Smooth muscle cell (in vitro differentiated cells): ENCODE measurements around the gene XPO6. TPM values are rescaled to one million over a fixed set of nuclear protein-coding genes. Genes with fewer than 3 reads are reported as not detected.

Experiments
- DNase-seq: peaks from one replicate; lab custom pipeline; 2025; ENCODE audit not compliant: unreplicated experiment; lab: John Stamatoyannopoulos, UW
- H2AFZ ChIP-seq: fragments of 200-600 bp; sonication (generic); 2 replicates; pipeline ENCODE4 v1.6.0; 2016; ENCODE audit warnings: antibody characterized with exemption, low read depth, mild to moderate bottlenecking
- H3F3A ChIP-seq: fragments of 200-600 bp; sonication (generic); 2 replicates; pipeline ENCODE4 v1.6.0; 2017; ENCODE audit warnings: antibody characterized with exemption, low read depth
- H3K27ac ChIP-seq: fragments of 200-600 bp; sonication (generic); 2 replicates; pipeline ENCODE4 v1.5.1; 2016; ENCODE audit warnings: low read depth, mild to moderate bottlenecking
- H3K27me3 ChIP-seq: fragments of 200-600 bp; sonication (generic); 2 replicates; pipeline ENCODE4 v1.6.1; 2016; ENCODE audit warnings: low read depth, mild to moderate bottlenecking
- H3K36me3 ChIP-seq: fragments of 200-600 bp; sonication (generic); 2 replicates; pipeline ENCODE4 v1.5.1; 2016; ENCODE audit warnings: low read depth
- H3K4me1 ChIP-seq: fragments of 200-600 bp; sonication (generic); 2 replicates; pipeline ENCODE4 v1.5.1; 2016; ENCODE audit warnings: low read depth
- H3K4me2 ChIP-seq: fragments of 200-600 bp; sonication (generic); 2 replicates; pipeline ENCODE4 v1.6.0; 2016; ENCODE audit warnings: mild to moderate bottlenecking
- H3K4me3 ChIP-seq: fragments of 200-600 bp; sonication (generic); 2 replicates; pipeline ENCODE4 v1.5.1; 2016; ENCODE audit warnings: mild to moderate bottlenecking
- H3K79me2 ChIP-seq: fragments of 200-600 bp; sonication (generic); 2 replicates; pipeline ENCODE4 v1.6.0; 2016; ENCODE audit warnings: low read depth, mild to moderate bottlenecking
- H3K9ac ChIP-seq: fragments of 200-600 bp; sonication (generic); 2 replicates; pipeline ENCODE4 v1.6.0; 2016; ENCODE audit warnings: low read depth
- H3K9me3 ChIP-seq: fragments of 200-600 bp; sonication (generic); replicated peaks from 2 replicates; pipeline ENCODE4 v1.5.1; 2016; ENCODE audit warnings: low read depth
- H4K20me1 ChIP-seq: fragments of 200-600 bp; sonication (generic); 2 replicates; pipeline ENCODE4 v1.6.0; 2016; ENCODE audit warnings: low read depth
- WGBS: methylation state at CpG from one replicate; pipeline ENCODE4 v1.1.7; 2016; ENCODE audit warnings: low lambda C conversion rate; 5-methylcytosine and 5-hydroxymethylcytosine counted together
- polyA plus RNA-seq: library from polyadenylated mRNA; unstranded; fragments of >200 nt; fragmentation: Nextera tagmentation; extraction: Ambion mirVana; gene quantifications from 2 replicates; pipeline ENCODE4 v1.2.1, GENCODE V29; 2016
- total RNA-seq: library from RNA; depleted of rRNA; stranded (reverse); fragments of >200 nt; gene quantifications from 2 replicates; pipeline ENCODE4 v1.2.3, GENCODE V29; 2014
- TF ChIP-seq, protein P1 (sequence below): fragments of 200-600 bp; sonication (generic); IDR thresholded peaks from 2 replicates; pipeline ENCODE4 v1.5.1; 2017; ENCODE audit warnings: borderline replicate concordance, mild to moderate bottlenecking, antibody characterized with exemption; ENCODE audit not compliant: insufficient read depth, poor library complexity, severe bottlenecking

The XPO6 gene
- total and polyA plus RNA-seq, 2 experiments from 2014 or later = 42.1 to 82.1 TPM

DNA sequence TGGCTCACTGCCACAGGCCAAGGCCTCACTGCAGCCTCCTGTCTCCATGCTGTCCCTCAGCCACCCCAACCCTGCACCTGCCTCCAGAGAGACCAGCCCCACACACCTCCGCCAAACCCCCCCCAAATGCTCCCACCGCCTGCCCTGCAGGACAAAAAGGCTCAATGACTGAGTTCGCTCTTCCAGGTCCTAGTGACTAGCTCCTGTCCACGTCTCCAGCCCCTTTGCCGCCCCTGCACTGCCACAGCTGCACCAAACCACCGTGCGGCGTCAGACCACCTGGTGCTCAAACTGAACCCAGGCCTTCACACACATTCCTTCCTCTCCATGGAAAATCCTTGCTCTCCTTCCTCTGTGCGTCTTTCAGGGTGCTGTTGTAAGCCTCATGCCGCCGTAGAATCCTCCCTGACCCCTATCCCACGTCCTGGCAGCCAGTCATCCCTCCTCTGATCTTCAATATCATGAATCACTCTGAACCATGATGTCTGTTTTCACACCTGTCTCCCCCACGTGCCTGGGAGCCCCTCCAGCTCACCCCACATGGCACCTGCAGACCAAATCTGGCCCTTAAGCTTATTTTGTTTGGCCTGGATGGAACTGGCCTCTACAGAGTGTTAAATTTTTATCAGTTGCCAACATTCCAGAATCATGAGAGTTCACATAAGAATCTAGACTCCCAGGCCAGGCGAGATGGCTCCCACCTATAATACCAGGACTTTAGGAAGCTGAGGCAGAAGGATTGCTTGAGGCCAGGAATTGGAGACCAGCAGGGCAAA lies 144.0 kb downstream of the XPO6 start:
- no peak for DNase-seq
- H2AFZ ChIP-seq = no peak overlapping the region
- H3K27me3 ChIP-seq = peaks cover 41% of the 10 kb centered on the region
- TF ChIP-seq, protein P1, sequence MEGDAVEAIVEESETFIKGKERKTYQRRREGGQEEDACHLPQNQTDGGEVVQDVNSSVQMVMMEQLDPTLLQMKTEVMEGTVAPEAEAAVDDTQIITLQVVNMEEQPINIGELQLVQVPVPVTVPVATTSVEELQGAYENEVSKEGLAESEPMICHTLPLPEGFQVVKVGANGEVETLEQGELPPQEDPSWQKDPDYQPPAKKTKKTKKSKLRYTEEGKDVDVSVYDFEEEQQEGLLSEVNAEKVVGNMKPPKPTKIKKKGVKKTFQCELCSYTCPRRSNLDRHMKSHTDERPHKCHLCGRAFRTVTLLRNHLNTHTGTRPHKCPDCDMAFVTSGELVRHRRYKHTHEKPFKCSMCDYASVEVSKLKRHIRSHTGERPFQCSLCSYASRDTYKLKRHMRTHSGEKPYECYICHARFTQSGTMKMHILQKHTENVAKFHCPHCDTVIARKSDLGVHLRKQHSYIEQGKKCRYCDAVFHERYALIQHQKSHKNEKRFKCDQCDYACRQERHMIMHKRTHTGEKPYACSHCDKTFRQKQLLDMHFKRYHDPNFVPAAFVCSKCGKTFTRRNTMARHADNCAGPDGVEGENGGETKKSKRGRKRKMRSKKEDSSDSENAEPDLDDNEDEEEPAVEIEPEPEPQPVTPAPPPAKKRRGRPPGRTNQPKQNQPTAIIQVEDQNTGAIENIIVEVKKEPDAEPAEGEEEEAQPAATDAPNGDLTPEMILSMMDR = no peak
- H3K9me3 ChIP-seq = no peaks in the 10 kb centered on the region
- no peaks in the 10 kb centered on the region for H3K79me2 ChIP-seq
- no peaks in the 10 kb centered on the region for H3F3A ChIP-seq
- H4K20me1 ChIP-seq = no peaks in the 10 kb centered on the region
- WGBS = 79% methylated on average over 14 of the region's 14 CpGs
- no peak overlapping the region for H3K9ac ChIP-seq
- no peak overlapping the region for H3K27ac ChIP-seq
- no peaks in the 10 kb centered on the region for H3K36me3 ChIP-seq
- no peak overlapping the region for H3K4me2 ChIP-seq
- H3K4me1 ChIP-seq = no peaks in the 10 kb centered on the region
- H3K4me3 ChIP-seq = no peak overlapping the region

DNA sequence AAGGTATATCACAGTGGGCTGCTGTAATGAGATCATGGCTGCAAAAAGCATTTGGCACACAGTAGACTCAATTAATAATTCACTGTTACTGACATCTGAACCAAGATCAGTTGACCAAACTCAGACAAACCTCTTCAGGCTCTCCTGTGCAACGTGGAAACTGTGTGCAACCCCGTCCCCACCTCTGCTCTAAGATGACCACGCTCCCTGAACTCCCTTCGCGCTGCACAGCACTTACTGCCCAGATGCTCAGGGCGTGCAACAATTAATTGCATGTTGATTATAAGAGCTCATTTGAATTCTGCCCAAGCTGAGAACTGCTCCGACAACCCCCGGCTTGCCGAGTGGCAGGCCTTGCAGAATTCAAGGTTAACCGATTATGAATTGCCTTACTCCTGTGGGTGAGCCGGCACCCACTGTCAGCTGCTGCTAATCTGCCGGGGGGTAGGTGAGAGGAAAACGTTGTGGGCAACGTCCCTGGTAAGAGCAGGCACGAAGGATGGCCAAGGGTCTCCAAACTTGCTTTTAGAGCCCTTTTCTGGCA lies 147.0 kb downstream of the XPO6 start:
- Histone ChIP-seq H3K4me3 (no peak overlapping the region), H3K4me2 (no peak overlapping the region), H3K9me3 (no peaks in the 10 kb centered on the region), H3F3A (no peaks in the 10 kb centered on the region), H3K27ac (no peak overlapping the region), H4K20me1 (no peaks in the 10 kb centered on the region), H2AFZ (no peak overlapping the region), H3K79me2 (no peaks in the 10 kb centered on the region), H3K27me3 (peaks cover 71% of the 10 kb centered on the region), H3K36me3 (no peaks in the 10 kb centered on the region), H3K9ac (no peak overlapping the region), H3K4me1 (no peaks in the 10 kb centered on the region)
- TF ChIP-seq, protein P1 = no peak
- DNase-seq = no peak
- WGBS = 87% methylated on average over 15 of the region's 15 CpGs

DNA sequence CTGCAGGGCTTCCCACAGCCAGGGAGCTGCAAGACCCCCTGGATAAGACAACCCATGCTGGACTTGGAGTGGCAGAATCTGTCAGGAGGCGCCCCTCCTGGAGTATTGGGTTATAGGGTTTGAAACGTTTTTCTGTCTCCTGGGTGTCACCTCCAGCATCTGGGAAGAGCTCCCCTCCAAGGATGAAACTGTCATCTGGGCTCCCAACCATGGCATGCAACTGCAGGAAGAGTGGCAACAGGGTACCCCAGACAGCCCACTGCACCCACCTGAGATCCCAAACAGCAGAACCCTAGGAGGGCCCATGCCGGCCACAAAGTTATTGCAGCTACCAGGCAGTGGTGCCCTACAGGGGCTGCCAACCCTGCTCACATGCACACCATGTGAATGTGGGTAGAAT lies 147.6 kb downstream of the XPO6 start:
- Histone ChIP-seq H3K4me3 (no peak overlapping the region), H3K4me2 (no peak overlapping the region), H3K27ac (no peak overlapping the region), H3K79me2 (no peaks in the 10 kb centered on the region), H3K9me3 (no peaks in the 10 kb centered on the region), H3K36me3 (no peaks in the 10 kb centered on the region), H3K27me3 (peaks cover 78% of the 10 kb centered on the region), H4K20me1 (no peaks in the 10 kb centered on the region), H3K4me1 (no peaks in the 10 kb centered on the region), H3K9ac (no peak overlapping the region), H3F3A (no peaks in the 10 kb centered on the region), H2AFZ (no peak overlapping the region)
- TF ChIP-seq, protein P1 = no peak
- no peak for DNase-seq
- WGBS = 59% methylated on average over 3 of the region's 3 CpGs
